IPS-18c (cell line): ENCODE data around the gene OR1N2.
"Not testable (repeated sequence)": the region's sequence is repeated elsewhere in the genome, so short reads cannot be mapped to it uniquely, and the experiment has no call there.

ENCODE experiments used
- H3K4me3 ChIP-seq: 2 replicates; pipeline ENCODE4 v1.7.0; 2013; ENCODE audit warnings: low read depth, mild to moderate bottlenecking, low read length, moderate library complexity; ENCODE audit not compliant: insufficient read depth
- H3K9me3 ChIP-seq: one replicate; pipeline ENCODE4 v1.6.1; 2013; ENCODE audit warnings: mild to moderate bottlenecking, low read length, moderate library complexity; ENCODE audit not compliant: control insufficient read depth, insufficient read depth

Gene OR1N2

DNA sequence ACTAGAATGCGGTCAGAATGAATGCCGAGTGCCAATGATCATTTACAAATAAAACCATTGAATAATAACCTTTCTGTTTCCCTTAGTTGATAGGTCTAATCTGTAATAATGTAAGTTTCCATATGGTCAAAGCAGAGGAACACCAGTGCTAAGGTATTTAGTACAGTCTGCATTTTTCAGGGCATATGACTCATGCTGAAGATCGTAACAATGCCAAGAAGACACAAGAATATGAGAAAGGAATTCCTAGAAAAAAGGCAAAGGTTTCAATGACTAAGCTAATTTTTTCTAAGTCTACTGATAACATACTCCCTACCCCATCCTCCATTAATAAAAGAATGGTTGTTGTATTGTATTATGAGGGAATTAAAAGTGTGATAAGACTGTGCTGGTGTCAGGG, 27.4 kb downstream of the OR1N2 start:
- Histone ChIP-seq H3K4me3 (no peak overlapping the region), H3K9me3 (no peaks in the 10 kb centered on the region)

DNA sequence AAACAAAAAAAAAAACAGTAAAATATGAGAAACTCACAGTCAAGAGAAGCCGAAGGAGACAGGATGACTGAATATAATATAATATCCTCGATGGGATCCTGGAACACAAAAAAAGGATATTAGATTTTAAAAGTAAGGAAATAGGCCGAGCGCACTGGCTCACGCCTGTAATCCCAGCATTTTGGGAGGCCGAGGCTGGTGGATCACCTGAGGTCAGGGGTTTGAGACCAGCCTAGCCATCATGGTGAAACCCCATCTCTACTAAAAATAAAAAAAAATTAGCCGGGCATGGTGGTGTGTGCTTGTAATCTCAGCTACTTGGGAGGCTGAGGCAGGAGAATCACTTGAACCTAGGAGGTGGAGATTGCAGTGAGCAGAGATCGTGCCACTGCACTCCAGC, 30.4 kb downstream of the OR1N2 start, which contains the start of gene OR1L8:
TSS of gene OR1L8 (minus strand) at position 101 of the 400 bp plus-strand sequence. CDS start 14,907 bp downstream, outside the sequence.
- not testable (repeated sequence) for H3K4me3 ChIP-seq, H3K9me3 ChIP-seq
